HG03457 (cell line): Measurements from ENCODE around the gene HOXA4.

Experiments used
- ATAC-seq: cut with Tn5 transposase; IDR thresholded peaks from one replicate; pipeline ENCODE4 v1.9.1; 2021; ENCODE audit warnings: moderate number of reproducible peaks; ENCODE audit not compliant: unreplicated experiment

The HOXA4 gene

GRCh38 chr7:27095050-27095896 lies 35.3 kb downstream of the HOXA4 start:
- ATAC-seq, result no peak

GRCh38 chr7:27094304-27095049 lies 36.1 kb downstream of the HOXA4 start:
- ATAC-seq, result no peak

- ATAC-seq, result no peak
Observed at GRCh38 chr7:27093184-27093895, 37.2 kb downstream of the HOXA4 start.

- ATAC-seq, result no peak
Observed at GRCh38 chr7:27092819-27093110, 37.8 kb downstream of the HOXA4 start.

- no peak for ATAC-seq
Observed at GRCh38 chr7:27091941-27092818, 38.4 kb downstream of the HOXA4 start.

GRCh38 chr7:27091105-27091504 lies 39.5 kb downstream of the HOXA4 start:
- no peak for ATAC-seq

- ATAC-seq, result no peak
Observed at GRCh38 chr7:27088002-27088922, 42.3 kb downstream of the HOXA4 start.

- ATAC-seq, result no peak
Observed at GRCh38 chr7:27083646-27084045, 46.9 kb downstream of the HOXA4 start.

GRCh38 chr7:27082171-27082570 lies 48.4 kb downstream of the HOXA4 start:
- no peak for ATAC-seq

- no peak for ATAC-seq
Observed at GRCh38 chr7:27080844-27081436, 49.6 kb downstream of the HOXA4 start.

- no peak for ATAC-seq
Observed at GRCh38 chr7:27079234-27079975, 51.2 kb downstream of the HOXA4 start.

- ATAC-seq, result no peak
Observed at GRCh38 chr7:27078616-27079233, 51.8 kb downstream of the HOXA4 start.
